Activated T-helper 2 cell treated with anti-CD3 and anti-CD28 coated beads, Interferon-gamma antibody, Interleukin-2, Interleukin-4, amounts not matched to agents 10 μg/mL and 5 μg/mL and 100 μg/mL, durations not matched to agents 14 hours and 24 hours and 36 hours (primary cell): ENCODE measurements around the gene CGB2. TPM values are rescaled to one million over a fixed set of nuclear protein-coding genes. Genes with fewer than 3 reads are reported as not detected.
"Not testable (repeated sequence)": the region's sequence is repeated elsewhere in the genome, so short reads cannot be mapped to it uniquely, and the experiment has no call there.

Experiments
- DNase-seq: peaks from one replicate; pipeline ENCODE4 v3.0.0; 2021; ENCODE audit warnings: low spot score
- H3K27ac Mint-ChIP-seq: one replicate; pipeline ENCODE4 v1.8.0; 2021; ENCODE audit warnings: mixed read lengths
- H3K27me3 Mint-ChIP-seq: one replicate; pipeline ENCODE4 v1.8.0; 2021; ENCODE audit warnings: low read depth, mixed read lengths
- H3K36me3 Mint-ChIP-seq: one replicate; pipeline ENCODE4 v1.8.0; 2021; ENCODE audit warnings: low read depth, mixed read lengths
- H3K4me1 Mint-ChIP-seq: one replicate; pipeline ENCODE4 v1.8.0; 2021; ENCODE audit warnings: low read depth, mixed read lengths
- H3K4me3 Mint-ChIP-seq: one replicate; pipeline ENCODE4 v1.8.0; 2021; ENCODE audit warnings: low read depth, mild to moderate bottlenecking, moderate library complexity, mixed read lengths
- H3K9me3 Mint-ChIP-seq: one replicate; pipeline ENCODE4 v1.8.0; 2021; ENCODE audit warnings: mixed read lengths
- intact Hi-C: fragments of 100-400 bp; cut with micrococcal nuclease; formaldehyde crosslinking; loops from one replicate; pipeline ENCODE4 v1.15.1; 2023
- total RNA-seq: library from RNA; stranded (reverse); gene quantifications from 2 replicates; pipeline ENCODE4 v1.2.3, GENCODE V29; 2022

Gene CGB2
- total RNA-seq, 1 donor from 2014 or later = not detected

- peak overlapping the region; percentile 74 for H3K4me3 Mint-ChIP-seq
- peaks cover 43% of the 10 kb centered on the region for H3K27me3 Mint-ChIP-seq
- no peaks in the 10 kb centered on the region for H3K9me3 Mint-ChIP-seq
- H3K4me1 Mint-ChIP-seq = peaks cover 9% of the 10 kb centered on the region
- H3K36me3 Mint-ChIP-seq = no peaks in the 10 kb centered on the region
- intact Hi-C loops = no loop called here
- no peak overlapping the region for H3K27ac Mint-ChIP-seq
- DNase-seq = peak; percentile 45
Observed at GRCh38 chr19:49056101-49056901, 24.6 kb downstream of the CGB2 start.

GRCh38 chr19:49056902-49057596 lies 25.4 kb downstream of the CGB2 start:
- H3K9me3 Mint-ChIP-seq, H3K4me1 Mint-ChIP-seq, DNase-seq, H3K27ac Mint-ChIP-seq, H3K36me3 Mint-ChIP-seq, intact Hi-C loops: not testable (repeated sequence)
- peaks cover 43% of the 10 kb centered on the region for H3K27me3 Mint-ChIP-seq
- H3K4me3 Mint-ChIP-seq = peak overlapping the region; percentile 74

GRCh38 chr19:49057636-49058234 lies 26.0 kb downstream of the CGB2 start, which contains the start of gene CGB7:
Gene CGB7, minus strand, starts transcription at chr19:49057749. Its CDS starts 2,374 bp downstream, at chr19:49055375.
- intact Hi-C loops = no loop called here

GRCh38 chr19:49058562-49058961 lies 26.9 kb downstream of the CGB2 start:
- no peak overlapping the region for H3K27ac Mint-ChIP-seq
- H3K9me3 Mint-ChIP-seq = no peaks in the 10 kb centered on the region
- H3K4me3 Mint-ChIP-seq = no peak overlapping the region
- intact Hi-C loops = no loop called here
- H3K27me3 Mint-ChIP-seq = peaks cover 47% of the 10 kb centered on the region
- no peaks in the 10 kb centered on the region for H3K36me3 Mint-ChIP-seq
- DNase-seq = no peak
- H3K4me1 Mint-ChIP-seq = peaks cover 9% of the 10 kb centered on the region

More at GRCh38 chr19:49057636-49058234, 26.0 kb downstream of the CGB2 start, which contains the start of gene CGB7:
- Mint-ChIP-seq H3K4me1 (peaks cover 9% of the 10 kb centered on the region), H3K27ac (no peak within 1 kb of the TSS), H3K36me3 (no peaks in the 10 kb centered on the region), H3K9me3 (no peaks in the 10 kb centered on the region), H3K4me3 (peak within 1 kb of the TSS; percentile 74), H3K27me3 (peaks cover 43% of the 10 kb centered on the region)
- peak; percentile 19 for DNase-seq

- peaks cover 51% of the 10 kb centered on the region for H3K27me3 Mint-ChIP-seq
- H3K27ac Mint-ChIP-seq = no peak overlapping the region
- H3K9me3 Mint-ChIP-seq = no peaks in the 10 kb centered on the region
- intact Hi-C loops = no loop called here
- H3K4me3 Mint-ChIP-seq = no peak overlapping the region
- DNase-seq = no peak
- no peaks in the 10 kb centered on the region for H3K36me3 Mint-ChIP-seq
- H3K4me1 Mint-ChIP-seq = peaks cover 9% of the 10 kb centered on the region
Observed at GRCh38 chr19:49059053-49059452, 27.4 kb downstream of the CGB2 start.

GRCh38 chr19:49061000-49061399 lies 29.3 kb downstream of the CGB2 start:
- peaks cover 9% of the 10 kb centered on the region for H3K4me1 Mint-ChIP-seq
- H3K36me3 Mint-ChIP-seq = no peaks in the 10 kb centered on the region
- H3K27me3 Mint-ChIP-seq = peaks cover 63% of the 10 kb centered on the region
- H3K4me3 Mint-ChIP-seq = no peak overlapping the region
- no peak overlapping the region for H3K27ac Mint-ChIP-seq
- intact Hi-C loops = no loop called here
- no peak for DNase-seq
- H3K9me3 Mint-ChIP-seq = no peaks in the 10 kb centered on the region

- H3K36me3 Mint-ChIP-seq = no peaks in the 10 kb centered on the region
- peaks cover 9% of the 10 kb centered on the region for H3K4me1 Mint-ChIP-seq
- H3K27me3 Mint-ChIP-seq = peaks cover 65% of the 10 kb centered on the region
- H3K27ac Mint-ChIP-seq = no peak overlapping the region
- intact Hi-C loops = no loop called here
- no peak for DNase-seq
- H3K9me3 Mint-ChIP-seq = no peaks in the 10 kb centered on the region
- H3K4me3 Mint-ChIP-seq = no peak overlapping the region
Observed at GRCh38 chr19:49061445-49061844, 29.8 kb downstream of the CGB2 start.

GRCh38 chr19:49064029-49064629 lies 32.4 kb downstream of the CGB2 start:
- no peaks in the 10 kb centered on the region for H3K9me3 Mint-ChIP-seq
- intact Hi-C loops = no loop called here

GRCh38 chr19:49064768-49065611 lies 33.3 kb downstream of the CGB2 start, which contains the start of gene NTF4:
Gene NTF4, minus strand, starts transcription at chr19:49064818. Its CDS starts 2,821 bp downstream, at chr19:49061997.
- no peak for DNase-seq
- no peaks in the 10 kb centered on the region for H3K9me3 Mint-ChIP-seq
- H3K36me3 Mint-ChIP-seq = no peaks in the 10 kb centered on the region
- H3K4me3 Mint-ChIP-seq = no peak within 1 kb of the TSS
- intact Hi-C loops = no loop called here
- no peak within 1 kb of the TSS for H3K27ac Mint-ChIP-seq
- peaks cover 63% of the 10 kb centered on the region for H3K27me3 Mint-ChIP-seq
- H3K4me1 Mint-ChIP-seq = no peaks in the 10 kb centered on the region

More at GRCh38 chr19:49064029-49064629, 32.4 kb downstream of the CGB2 start:
- Mint-ChIP-seq H3K27ac (no peak overlapping the region), H3K36me3 (no peaks in the 10 kb centered on the region), H3K4me1 (no peaks in the 10 kb centered on the region), H3K4me3 (no peak overlapping the region), H3K27me3 (peaks cover 63% of the 10 kb centered on the region)
- DNase-seq = no peak

GRCh38 chr19:49065905-49066512 lies 34.3 kb downstream of the CGB2 start:
- intact Hi-C loops = no loop called here
- H3K36me3 Mint-ChIP-seq = no peaks in the 10 kb centered on the region
- DNase-seq = no peak
- no peak overlapping the region for H3K27ac Mint-ChIP-seq
- peaks cover 62% of the 10 kb centered on the region for H3K27me3 Mint-ChIP-seq
- no peak overlapping the region for H3K4me3 Mint-ChIP-seq
- no peaks in the 10 kb centered on the region for H3K4me1 Mint-ChIP-seq
- no peaks in the 10 kb centered on the region for H3K9me3 Mint-ChIP-seq

GRCh38 chr19:49067554-49067953 lies 35.9 kb downstream of the CGB2 start:
- Mint-ChIP-seq H3K9me3 (no peaks in the 10 kb centered on the region), H3K27ac (no peak overlapping the region), H3K4me1 (no peaks in the 10 kb centered on the region), H3K27me3 (peaks cover 65% of the 10 kb centered on the region), H3K36me3 (no peaks in the 10 kb centered on the region), H3K4me3 (no peak overlapping the region)
- intact Hi-C loops = no loop called here
- DNase-seq = no peak
